K562 (cell line): Measurements from ENCODE around the gene WDR91. TPM values are rescaled to one million over a fixed set of nuclear protein-coding genes. Genes with fewer than 3 reads are reported as not detected.
A peak's percentile ranks its signal among the peaks of the same experiment; 100 is the strongest.

Experiments used
- CSDE1 ChIP-seq, 2 experiments: fragments of 450-650 bp; IDR thresholded peaks; 2 replicates each; pipeline ENCODE4 v1.6.1; 2016; ENCODE audit warnings: mild to moderate bottlenecking in 1 of 2
- MTA1 ChIP-seq: fragments of 450-650 bp; IDR thresholded peaks from 2 replicates; pipeline ENCODE4 v1.6.1; 2017; ENCODE audit warnings: borderline replicate concordance
- NR4A1 ChIP-seq, 2 experiments: fragments of 250-450 bp in 1 of 2; fragments of 450-650 bp in 1 of 2; sonication (Bioruptor Pico) in 1 of 2; IDR thresholded peaks; 2 replicates each; pipeline versions ENCODE4 v1.4.0 to v1.6.1; 2016 to 2020; ENCODE audit warnings: mild to moderate bottlenecking in 2 of 2, missing compliant biosample characterization in 1 of 2, missing genetic modification characterization in 1 of 2, moderate library complexity in 1 of 2
- PTRF ChIP-seq: fragments of 450-650 bp; IDR thresholded peaks from 2 replicates; pipeline ENCODE4 v1.6.1; 2016; ENCODE audit warnings: mild to moderate bottlenecking, missing genetic modification characterization, missing compliant biosample characterization
- ZNF57 ChIP-seq: fragments of 450-650 bp; formaldehyde crosslinking; IDR thresholded peaks from 2 replicates; pipeline ENCODE4 v1.4.0; 2020; ENCODE audit warnings: mild to moderate bottlenecking, moderate library complexity
- ZNF778 ChIP-seq: fragments of 450-650 bp; formaldehyde crosslinking; IDR thresholded peaks from 2 replicates; pipeline ENCODE4 v1.4.0; 2020; ENCODE audit warnings: mild to moderate bottlenecking, moderate library complexity
- polyA plus RNA-seq, 8 experiments: library from polyadenylated mRNA; depleted of rRNA in 4 of 8; stranded (reverse) in 5 of 8; unstranded in 3 of 8; fragments of >200 nt; fragmentation: Nextera tagmentation in 2 of 8; fragmentation: Illumina TruSeq in 1 of 8; extraction: Ambion mirVana in 2 of 8; extraction: Trizol in 1 of 8; gene quantifications; 2 replicates each; pipeline versions ENCODE4 v1.2.1 to v1.2.3, GENCODE V29; 2011 to 2014; ENCODE audit warnings: inconsistent platforms in 1 of 8, missing spikeins in 1 of 8
- total RNA-seq, 7 experiments: library from RNA; depleted of rRNA in 6 of 7; stranded (reverse); fragments of >200 nt in 6 of 7; fragmentation: Illumina TruSeq in 2 of 7; extraction: Trizol in 2 of 7; gene quantifications; 2 replicates each; pipeline versions ENCODE4 v1.2.1 to v1.2.3, GENCODE V29; 2011 to 2021; ENCODE audit warnings: low replicate concordance in 1 of 7
- TF ChIP-seq, protein P1 (sequence below), 2 experiments: fragments of 450-650 bp in 1 of 2; IDR thresholded peaks; 2 replicates each; pipeline ENCODE4 v1.6.1; 2011 to 2017; ENCODE audit warnings: low read depth in 2 of 2, antibody characterized with exemption in 1 of 2, borderline replicate concordance in 1 of 2, low read length in 1 of 2, mild to moderate bottlenecking in 1 of 2, mixed read lengths in 1 of 2; ENCODE audit not compliant: control insufficient read depth in 1 of 2
- TF ChIP-seq, protein P2 (sequence below), 2 experiments: IDR thresholded peaks; 2 replicates each; pipeline ENCODE4 v1.6.1; 2012; ENCODE audit warnings: improper control_type of control experiment in 2 of 2, low read depth in 2 of 2, low read length in 2 of 2, borderline replicate concordance in 1 of 2
- TF ChIP-seq, protein P3 (sequence below): fragments of 450-650 bp; IDR thresholded peaks from 2 replicates; pipeline ENCODE4 v1.6.1; 2016; ENCODE audit warnings: borderline replicate concordance
- TF ChIP-seq, protein P4 (sequence below): fragments of 150-350 bp; conservative IDR thresholded peaks from 2 replicates; pipeline ENCODE4 v1.6.1; 2014; ENCODE audit warnings: low read length
- TF ChIP-seq, protein P5 (sequence below): fragments of 250-450 bp; sonication (Bioruptor Pico); IDR thresholded peaks from 2 replicates; pipeline ENCODE4 v1.4.0; 2020; ENCODE audit warnings: mild to moderate bottlenecking, moderate library complexity, borderline replicate concordance

Gene WDR91
- total and polyA plus RNA-seq, 9 of the 15 experiments (the other 6 are each of a cell fraction or from before 2014, with no cell fraction given) = 1.9 to 18.2 (median 9.8) TPM

DNA sequence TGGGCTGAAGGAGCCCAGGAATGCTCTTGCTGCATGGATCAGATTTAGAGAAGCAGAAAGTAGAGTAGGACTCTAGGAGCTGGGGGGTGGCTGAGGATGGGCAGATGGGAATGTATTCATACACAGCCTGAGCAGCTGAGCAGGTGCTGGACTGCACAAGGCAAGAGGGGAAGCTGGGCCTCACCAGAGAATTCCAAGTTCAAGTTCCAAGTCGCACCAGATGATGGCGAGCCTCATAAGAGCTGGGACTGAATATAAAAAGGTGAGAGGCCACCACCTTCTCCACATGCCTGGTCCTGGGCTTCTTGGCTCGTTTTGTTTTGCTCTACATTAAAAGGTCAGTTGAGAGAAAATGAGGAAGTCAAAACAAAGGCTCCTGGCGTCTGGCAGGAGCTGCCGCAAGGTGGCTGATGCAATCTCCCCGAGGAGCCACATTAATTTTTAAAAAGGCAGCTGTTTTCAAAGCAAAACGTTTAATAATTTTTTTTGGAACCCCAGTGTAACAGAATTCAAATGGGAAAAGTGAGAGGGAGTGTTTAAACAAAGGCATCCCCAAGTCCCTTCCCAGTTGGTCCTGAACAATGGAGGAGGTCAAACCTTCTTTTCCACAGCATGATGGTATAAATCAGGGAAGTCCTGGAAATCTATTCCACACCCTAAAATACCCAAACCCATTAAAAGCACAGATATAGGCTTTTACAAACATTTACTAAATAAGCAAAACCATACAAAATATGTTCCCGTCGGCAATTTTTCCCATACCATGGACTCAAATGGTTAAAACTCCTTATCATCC, 50.3 kb downstream of the WDR91 start (continued):
- TF ChIP-seq, protein P1, sequence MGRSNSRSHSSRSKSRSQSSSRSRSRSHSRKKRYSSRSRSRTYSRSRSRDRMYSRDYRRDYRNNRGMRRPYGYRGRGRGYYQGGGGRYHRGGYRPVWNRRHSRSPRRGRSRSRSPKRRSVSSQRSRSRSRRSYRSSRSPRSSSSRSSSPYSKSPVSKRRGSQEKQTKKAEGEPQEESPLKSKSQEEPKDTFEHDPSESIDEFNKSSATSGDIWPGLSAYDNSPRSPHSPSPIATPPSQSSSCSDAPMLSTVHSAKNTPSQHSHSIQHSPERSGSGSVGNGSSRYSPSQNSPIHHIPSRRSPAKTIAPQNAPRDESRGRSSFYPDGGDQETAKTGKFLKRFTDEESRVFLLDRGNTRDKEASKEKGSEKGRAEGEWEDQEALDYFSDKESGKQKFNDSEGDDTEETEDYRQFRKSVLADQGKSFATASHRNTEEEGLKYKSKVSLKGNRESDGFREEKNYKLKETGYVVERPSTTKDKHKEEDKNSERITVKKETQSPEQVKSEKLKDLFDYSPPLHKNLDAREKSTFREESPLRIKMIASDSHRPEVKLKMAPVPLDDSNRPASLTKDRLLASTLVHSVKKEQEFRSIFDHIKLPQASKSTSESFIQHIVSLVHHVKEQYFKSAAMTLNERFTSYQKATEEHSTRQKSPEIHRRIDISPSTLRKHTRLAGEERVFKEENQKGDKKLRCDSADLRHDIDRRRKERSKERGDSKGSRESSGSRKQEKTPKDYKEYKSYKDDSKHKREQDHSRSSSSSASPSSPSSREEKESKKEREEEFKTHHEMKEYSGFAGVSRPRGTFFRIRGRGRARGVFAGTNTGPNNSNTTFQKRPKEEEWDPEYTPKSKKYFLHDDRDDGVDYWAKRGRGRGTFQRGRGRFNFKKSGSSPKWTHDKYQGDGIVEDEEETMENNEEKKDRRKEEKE (IDR thresholded peaks at IDR 0.05; ENCODE audit: borderline replicate concordance in 1 of 2, control insufficient read depth in 1 of 2, low read depth in 2 of 2, low read length in 1 of 2) = no peak
- TF ChIP-seq MTA1 = peak; percentile 39; the same call in 1 of the 2 replicates
- no peak for TF ChIP-seq ZNF57 (CRISPR knock-in tag)
- no peak for TF ChIP-seq NR4A1 (CRISPR knock-in tag; IDR thresholded peaks at IDR 0.05)
- peak; percentile 75; the same call in 1 of the 2 replicates for TF ChIP-seq NR4A1 (tag; IDR thresholded peaks at IDR 0.05)
- TF ChIP-seq, protein P2, sequence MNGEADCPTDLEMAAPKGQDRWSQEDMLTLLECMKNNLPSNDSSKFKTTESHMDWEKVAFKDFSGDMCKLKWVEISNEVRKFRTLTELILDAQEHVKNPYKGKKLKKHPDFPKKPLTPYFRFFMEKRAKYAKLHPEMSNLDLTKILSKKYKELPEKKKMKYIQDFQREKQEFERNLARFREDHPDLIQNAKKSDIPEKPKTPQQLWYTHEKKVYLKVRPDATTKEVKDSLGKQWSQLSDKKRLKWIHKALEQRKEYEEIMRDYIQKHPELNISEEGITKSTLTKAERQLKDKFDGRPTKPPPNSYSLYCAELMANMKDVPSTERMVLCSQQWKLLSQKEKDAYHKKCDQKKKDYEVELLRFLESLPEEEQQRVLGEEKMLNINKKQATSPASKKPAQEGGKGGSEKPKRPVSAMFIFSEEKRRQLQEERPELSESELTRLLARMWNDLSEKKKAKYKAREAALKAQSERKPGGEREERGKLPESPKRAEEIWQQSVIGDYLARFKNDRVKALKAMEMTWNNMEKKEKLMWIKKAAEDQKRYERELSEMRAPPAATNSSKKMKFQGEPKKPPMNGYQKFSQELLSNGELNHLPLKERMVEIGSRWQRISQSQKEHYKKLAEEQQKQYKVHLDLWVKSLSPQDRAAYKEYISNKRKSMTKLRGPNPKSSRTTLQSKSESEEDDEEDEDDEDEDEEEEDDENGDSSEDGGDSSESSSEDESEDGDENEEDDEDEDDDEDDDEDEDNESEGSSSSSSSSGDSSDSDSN (IDR thresholded peaks at IDR 0.05; ENCODE audit: borderline replicate concordance in 1 of 2, low read depth in 2 of 2, low read length in 2 of 2) = no peak
- TF ChIP-seq, protein P3, sequence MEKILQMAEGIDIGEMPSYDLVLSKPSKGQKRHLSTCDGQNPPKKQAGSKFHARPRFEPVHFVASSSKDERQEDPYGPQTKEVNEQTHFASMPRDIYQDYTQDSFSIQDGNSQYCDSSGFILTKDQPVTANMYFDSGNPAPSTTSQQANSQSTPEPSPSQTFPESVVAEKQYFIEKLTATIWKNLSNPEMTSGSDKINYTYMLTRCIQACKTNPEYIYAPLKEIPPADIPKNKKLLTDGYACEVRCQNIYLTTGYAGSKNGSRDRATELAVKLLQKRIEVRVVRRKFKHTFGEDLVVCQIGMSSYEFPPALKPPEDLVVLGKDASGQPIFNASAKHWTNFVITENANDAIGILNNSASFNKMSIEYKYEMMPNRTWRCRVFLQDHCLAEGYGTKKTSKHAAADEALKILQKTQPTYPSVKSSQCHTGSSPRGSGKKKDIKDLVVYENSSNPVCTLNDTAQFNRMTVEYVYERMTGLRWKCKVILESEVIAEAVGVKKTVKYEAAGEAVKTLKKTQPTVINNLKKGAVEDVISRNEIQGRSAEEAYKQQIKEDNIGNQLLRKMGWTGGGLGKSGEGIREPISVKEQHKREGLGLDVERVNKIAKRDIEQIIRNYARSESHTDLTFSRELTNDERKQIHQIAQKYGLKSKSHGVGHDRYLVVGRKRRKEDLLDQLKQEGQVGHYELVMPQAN = no peak
- no peak; a peak in 1 of 4 replicates for TF ChIP-seq CSDE1 (IDR thresholded peaks at IDR 0.05)
- TF ChIP-seq, protein P4, sequence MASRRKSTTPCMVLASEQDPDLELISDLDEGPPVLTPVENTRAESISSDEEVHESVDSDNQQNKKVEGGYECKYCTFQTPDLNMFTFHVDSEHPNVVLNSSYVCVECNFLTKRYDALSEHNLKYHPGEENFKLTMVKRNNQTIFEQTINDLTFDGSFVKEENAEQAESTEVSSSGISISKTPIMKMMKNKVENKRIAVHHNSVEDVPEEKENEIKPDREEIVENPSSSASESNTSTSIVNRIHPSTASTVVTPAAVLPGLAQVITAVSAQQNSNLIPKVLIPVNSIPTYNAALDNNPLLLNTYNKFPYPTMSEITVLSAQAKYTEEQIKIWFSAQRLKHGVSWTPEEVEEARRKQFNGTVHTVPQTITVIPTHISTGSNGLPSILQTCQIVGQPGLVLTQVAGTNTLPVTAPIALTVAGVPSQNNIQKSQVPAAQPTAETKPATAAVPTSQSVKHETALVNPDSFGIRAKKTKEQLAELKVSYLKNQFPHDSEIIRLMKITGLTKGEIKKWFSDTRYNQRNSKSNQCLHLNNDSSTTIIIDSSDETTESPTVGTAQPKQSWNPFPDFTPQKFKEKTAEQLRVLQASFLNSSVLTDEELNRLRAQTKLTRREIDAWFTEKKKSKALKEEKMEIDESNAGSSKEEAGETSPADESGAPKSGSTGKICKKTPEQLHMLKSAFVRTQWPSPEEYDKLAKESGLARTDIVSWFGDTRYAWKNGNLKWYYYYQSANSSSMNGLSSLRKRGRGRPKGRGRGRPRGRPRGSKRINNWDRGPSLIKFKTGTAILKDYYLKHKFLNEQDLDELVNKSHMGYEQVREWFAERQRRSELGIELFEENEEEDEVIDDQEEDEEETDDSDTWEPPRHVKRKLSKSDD = no peak
- TF ChIP-seq ZNF778 (CRISPR knock-in tag) = no peak
- TF ChIP-seq PTRF (tag) = no peak; the same call in 1 of the 2 replicates
- TF ChIP-seq, protein P5, sequence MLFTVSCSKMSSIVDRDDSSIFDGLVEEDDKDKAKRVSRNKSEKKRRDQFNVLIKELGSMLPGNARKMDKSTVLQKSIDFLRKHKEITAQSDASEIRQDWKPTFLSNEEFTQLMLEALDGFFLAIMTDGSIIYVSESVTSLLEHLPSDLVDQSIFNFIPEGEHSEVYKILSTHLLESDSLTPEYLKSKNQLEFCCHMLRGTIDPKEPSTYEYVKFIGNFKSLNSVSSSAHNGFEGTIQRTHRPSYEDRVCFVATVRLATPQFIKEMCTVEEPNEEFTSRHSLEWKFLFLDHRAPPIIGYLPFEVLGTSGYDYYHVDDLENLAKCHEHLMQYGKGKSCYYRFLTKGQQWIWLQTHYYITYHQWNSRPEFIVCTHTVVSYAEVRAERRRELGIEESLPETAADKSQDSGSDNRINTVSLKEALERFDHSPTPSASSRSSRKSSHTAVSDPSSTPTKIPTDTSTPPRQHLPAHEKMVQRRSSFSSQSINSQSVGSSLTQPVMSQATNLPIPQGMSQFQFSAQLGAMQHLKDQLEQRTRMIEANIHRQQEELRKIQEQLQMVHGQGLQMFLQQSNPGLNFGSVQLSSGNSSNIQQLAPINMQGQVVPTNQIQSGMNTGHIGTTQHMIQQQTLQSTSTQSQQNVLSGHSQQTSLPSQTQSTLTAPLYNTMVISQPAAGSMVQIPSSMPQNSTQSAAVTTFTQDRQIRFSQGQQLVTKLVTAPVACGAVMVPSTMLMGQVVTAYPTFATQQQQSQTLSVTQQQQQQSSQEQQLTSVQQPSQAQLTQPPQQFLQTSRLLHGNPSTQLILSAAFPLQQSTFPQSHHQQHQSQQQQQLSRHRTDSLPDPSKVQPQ (CRISPR knock-in tag) = no peak
